Frontal cortex (tissue), 4 donors: Measurements from ENCODE around the gene CD300LB. TPM values are rescaled to one million over a fixed set of nuclear protein-coding genes. Genes with fewer than 3 reads are reported as not detected.
"Not testable (repeated sequence)": the region's sequence is repeated elsewhere in the genome, so short reads cannot be mapped to it uniquely, and the experiment has no call there.

Experiments
- DNase-seq, 2 donors: peaks; one replicate each; pipeline ENCODE4 v3.0.0; 2012; ENCODE audit warnings: low spot score in 2 of 2
- FAIRE-seq: peaks from 2 replicates; lab custom pipeline; 2012; peaks lifted over from hg19 to GRCh38; lab: Jason Lieb, UNC
- total RNA-seq: library from RNA; depleted of rRNA; stranded (reverse); fragments of >200 nt; gene quantifications from one replicate; pipeline ENCODE4 v1.2.3, GENCODE V29; 2014
- donor health status: control.
- donor health status: control.
- donor health status: control.

The CD300LB gene
- total RNA-seq, 1 donor from 2014 or later = not detected

DNA sequence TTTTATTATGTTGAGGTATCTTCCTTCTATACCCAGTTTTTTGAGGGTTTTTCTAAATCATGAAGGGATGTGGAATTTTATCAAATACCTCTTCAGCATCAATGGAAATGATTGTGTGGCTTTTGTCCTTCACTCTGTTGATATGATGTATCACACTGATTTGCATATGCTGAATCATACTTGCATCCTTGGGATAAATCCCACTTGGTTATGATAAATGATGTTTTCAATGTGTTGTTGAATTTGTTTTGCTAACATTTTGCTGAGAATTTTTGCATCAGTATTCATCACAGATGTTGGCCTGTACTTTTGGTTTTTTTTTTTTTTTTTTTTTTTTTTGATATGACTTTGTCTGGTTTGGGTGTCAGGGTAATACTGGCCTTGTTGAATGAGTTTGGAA is 23.1 kb downstream of the CD300LB start:
- no peak for FAIRE-seq
- DNase-seq = no peak

DNA sequence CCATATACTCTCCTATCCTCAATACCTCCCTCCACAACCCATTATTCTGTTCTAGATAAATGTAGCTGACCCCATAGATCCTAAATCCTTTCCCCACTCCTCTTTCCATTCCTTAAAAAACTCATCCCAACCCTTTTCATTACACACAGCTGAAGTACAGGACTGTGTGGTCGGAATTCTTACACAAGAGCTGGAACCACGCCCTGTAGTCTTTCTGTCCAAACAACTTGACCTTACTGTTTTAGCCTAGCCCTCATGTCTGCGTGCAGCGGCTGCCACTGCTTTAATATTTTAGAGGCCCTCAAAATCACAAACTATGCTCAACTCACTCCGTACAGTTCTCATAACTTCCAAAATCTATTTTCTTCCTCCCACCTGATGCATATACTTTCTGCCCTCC is 27.3 kb downstream of the CD300LB start:
- DNase-seq, FAIRE-seq: not testable (repeated sequence)

DNA sequence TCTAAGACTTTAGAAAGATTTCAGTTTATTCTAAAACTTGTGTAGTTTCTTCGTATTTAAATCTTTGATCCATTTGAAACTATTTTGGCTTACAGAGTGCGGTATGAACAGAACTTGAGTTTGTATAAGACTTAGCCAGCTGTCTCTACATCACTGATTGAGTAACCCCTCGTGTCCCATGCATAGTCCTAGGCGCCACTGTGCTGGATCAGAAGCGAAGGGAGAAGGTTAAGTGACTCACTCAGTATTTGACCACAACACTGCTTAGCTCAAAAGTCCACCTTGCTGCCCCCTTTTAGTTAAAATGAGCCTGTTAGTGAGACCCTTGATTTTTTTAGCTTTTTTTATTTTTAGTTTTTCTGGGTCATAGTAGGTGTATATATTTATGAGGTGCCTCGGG is 28.4 kb downstream of the CD300LB start:
- FAIRE-seq (no peak), DNase-seq (no peak)

GRCh38 chr17:74499992-74500391 is 31.3 kb downstream of the CD300LB start:
- FAIRE-seq (no peak), DNase-seq (no peak)

GRCh38 chr17:74497471-74497870 is 33.8 kb downstream of the CD300LB start:
- DNase-seq (no peak), FAIRE-seq (no peak)

DNA sequence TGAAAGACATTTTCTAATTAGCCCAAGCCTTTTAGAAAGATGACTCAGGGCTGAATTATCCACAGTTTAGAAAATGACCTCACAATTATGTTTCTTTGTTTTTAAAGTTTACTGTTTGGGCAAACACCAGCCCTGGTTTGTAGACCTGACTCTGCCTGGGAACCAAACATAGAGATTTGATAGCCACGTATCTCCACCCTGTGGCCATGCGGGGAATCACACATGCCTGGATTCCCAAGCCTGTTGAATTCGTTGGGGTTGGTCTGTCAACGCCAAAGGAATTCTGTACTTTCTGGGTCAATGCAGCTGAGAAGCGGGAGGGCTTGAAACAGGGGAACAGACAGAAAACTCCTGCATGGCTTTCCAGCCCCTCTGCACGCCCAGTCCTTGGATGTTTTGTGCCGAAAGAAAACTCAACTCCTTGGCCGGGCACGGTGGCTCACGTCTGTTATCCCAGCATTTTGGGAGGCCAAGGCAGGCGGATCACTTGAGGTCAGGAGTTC is 37.9 kb downstream of the CD300LB start:
- DNase-seq (peak; percentile 38 to 70), FAIRE-seq (no peak)

GRCh38 chr17:74491626-74492025 is 39.6 kb downstream of the CD300LB start:
- FAIRE-seq (no peak), DNase-seq (no peak)

- FAIRE-seq (no peak), DNase-seq (no peak)
These were observed 40.6 kb downstream of the CD300LB start for GRCh38 chr17:74490716-74491115.

DNA sequence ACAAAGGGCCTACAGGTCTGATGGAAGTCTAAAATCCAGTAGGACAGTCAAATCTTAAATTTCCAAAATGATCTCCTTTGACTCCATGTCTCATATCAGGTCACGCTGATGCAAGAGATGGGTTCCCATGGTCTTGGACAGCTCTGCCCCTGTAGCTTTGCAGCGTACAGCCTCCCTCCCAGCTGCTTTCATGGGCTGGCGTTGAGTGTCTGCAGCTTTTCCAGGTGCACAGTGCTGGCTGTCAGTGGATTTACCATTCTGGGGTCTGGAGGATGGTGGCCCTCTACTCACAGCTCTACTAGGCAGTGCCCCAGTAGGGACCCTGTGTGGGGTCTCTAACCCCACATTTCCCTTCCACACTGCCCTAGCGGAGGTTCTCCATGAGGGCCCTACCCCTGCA is 43.0 kb downstream of the CD300LB start:
- FAIRE-seq, DNase-seq: not testable (repeated sequence)

- DNase-seq (no peak), FAIRE-seq (no peak)
These were observed 45.4 kb downstream of the CD300LB start for GRCh38 chr17:74485841-74486240.

GRCh38 chr17:74485022-74485743 is 46.1 kb downstream of the CD300LB start:
- FAIRE-seq = no peak

DNA sequence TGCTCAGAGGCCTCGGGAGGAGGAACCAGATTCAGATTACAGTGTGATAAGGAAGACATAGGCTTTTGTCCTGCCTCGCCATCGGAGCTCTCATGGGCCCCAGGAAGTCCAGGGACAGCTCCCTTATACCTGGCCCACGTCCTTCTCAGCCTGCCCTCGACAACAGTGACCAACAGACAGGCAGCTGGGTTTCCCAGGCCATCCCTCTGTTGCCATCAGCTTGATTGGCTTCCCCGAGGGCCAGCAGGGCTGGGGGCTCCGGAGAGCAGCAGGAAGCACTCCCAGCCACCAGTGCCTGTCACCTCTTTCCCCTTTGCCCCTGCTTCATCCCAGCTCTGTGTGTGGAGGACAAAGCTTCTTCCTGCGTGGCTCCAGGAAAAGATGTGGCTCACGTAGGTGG is 47.2 kb downstream of the CD300LB start:
- DNase-seq (no peak), FAIRE-seq (no peak)

More at GRCh38 chr17:74485022-74485743, 46.1 kb downstream of the CD300LB start:
- DNase-seq = no peak

DNA sequence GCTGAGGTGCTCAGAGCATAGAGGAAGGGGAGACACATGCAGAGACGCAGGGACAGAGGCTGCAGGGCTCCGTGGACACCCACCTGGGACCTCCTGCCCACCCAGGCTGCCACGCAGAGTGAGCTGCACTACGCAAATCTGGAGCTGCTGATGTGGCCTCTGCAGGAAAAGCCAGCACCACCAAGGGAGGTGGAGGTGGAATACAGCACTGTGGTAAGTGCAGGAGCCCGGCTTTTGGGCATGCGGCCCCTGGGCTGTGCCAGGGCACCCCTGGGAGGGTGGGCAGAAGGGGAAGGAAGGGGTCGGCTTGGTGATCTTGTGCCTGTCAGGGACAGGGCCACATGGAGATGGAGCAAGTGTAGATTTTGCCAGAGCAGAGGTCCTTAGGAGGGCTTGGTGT is 49.7 kb downstream of the CD300LB start:
- FAIRE-seq (no peak), DNase-seq (no peak)

DNA sequence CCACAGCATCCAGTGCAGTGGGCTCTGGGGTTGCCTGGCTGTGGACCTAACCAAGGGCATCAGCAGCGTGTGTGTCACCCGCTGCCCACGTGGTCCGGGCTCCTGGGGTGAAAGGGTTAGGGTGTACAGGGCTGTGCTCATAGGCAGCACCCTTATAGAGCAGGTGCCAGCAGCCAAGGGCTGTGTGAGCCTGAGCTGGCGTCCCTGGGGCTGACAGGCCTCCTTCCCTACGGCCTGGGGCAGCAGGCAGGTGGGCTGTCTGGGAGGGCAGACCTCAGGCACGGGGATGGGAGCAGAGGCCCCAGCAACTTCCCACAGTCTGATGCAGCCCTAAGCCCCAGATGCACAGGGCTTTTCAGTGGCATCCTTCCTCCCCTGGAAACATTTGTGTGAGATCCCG is 51.0 kb downstream of the CD300LB start:
- no peak for DNase-seq
- FAIRE-seq = no peak

DNA sequence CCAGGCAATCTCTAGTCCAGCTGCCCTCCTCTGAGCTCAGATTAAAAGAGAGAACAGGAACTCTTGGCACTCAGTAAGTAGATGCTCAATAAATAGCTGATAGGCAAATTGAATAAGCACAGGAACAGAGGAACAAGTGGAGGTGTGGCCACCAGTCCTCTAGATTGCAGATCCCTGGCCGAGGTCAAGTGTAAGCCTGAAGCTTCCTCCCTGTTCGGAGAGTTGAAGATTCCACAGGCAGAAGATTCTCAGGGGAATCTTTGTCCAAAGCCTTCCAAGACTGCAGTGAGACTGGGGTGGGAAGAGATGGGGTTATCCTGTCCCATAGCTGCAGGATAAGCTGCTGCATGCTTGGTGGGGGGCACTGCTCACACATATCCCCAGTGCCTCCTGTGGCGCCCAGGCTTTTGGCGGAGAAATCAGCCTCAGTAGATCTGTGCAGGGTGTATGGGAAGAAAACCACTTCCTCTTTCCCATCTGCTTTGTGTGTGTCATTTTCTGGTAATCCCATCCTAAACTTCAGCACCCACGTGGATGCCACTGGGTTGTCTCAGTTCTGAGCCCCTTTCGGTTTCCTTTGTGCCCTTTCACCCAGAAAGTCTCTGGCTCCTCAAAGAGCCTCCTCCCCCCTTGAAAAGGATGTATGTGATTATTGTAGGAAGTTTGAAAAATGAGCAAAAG is 52.7 kb downstream of the CD300LB start:
- FAIRE-seq = no peak
- DNase-seq = no peak

- DNase-seq (no peak), FAIRE-seq (no peak)
These were observed 53.9 kb downstream of the CD300LB start for GRCh38 chr17:74477411-74477810.

- FAIRE-seq (no peak), DNase-seq (no peak)
These were observed 56.1 kb downstream of the CD300LB start for GRCh38 chr17:74475189-74475588.

GRCh38 chr17:74474043-74474792 is 57.1 kb downstream of the CD300LB start:
- no peak for DNase-seq
- no peak for FAIRE-seq

- DNase-seq = no peak
- no peak for FAIRE-seq
These were observed 58.0 kb downstream of the CD300LB start for GRCh38 chr17:74473294-74473693.

GRCh38 chr17:74472890-74473289 is 58.4 kb downstream of the CD300LB start:
- DNase-seq (no peak), FAIRE-seq (no peak)

GRCh38 chr17:74471341-74471740 is 59.9 kb downstream of the CD300LB start:
- FAIRE-seq (no peak), DNase-seq (no peak)
